IMR-90 (cell line): ENCODE measurements around the gene ZNF302. TPM values are rescaled to one million over a fixed set of nuclear protein-coding genes. Genes with fewer than 3 reads are reported as not detected.

Experiments
- ATAC-seq: fragments of 200-7000 bp; cut with Tn5 transposase; 2 replicates; pipeline ENCODE4 v1.9.1; 2020; ENCODE audit warnings: low read depth, mild to moderate bottlenecking, moderate library complexity
- BruUV-seq: library from RNA; stranded (reverse); fragments of 400-500 nt; replicated peaks from 2 replicates; lab custom pipeline; 2021; lab: Mats Ljungman, UMichigan
- CTCF ChIA-PET: fragments of 300-600 bp; formaldehyde crosslinking; extraction: SDS; loops from one replicate; lab custom pipeline; 2021; ENCODE audit warnings: antibody characterized with exemption; lab: Yijun Ruan, JAX
- POLR2A ChIA-PET: fragments of 300-600 bp; sonication (Branson Sonifier 250); formaldehyde crosslinking; loops from one replicate; lab custom pipeline; 2022; ENCODE audit warnings: antibody characterized with exemption; ENCODE audit not compliant: unreplicated experiment; lab: Charles Lee
- DNase-seq: peaks from one replicate; pipeline ENCODE4 v3.0.0; 2013
- H2AFZ ChIP-seq: replicated peaks from 2 replicates; pipeline ENCODE3; 2013; ENCODE audit warnings: low read length, mild to moderate bottlenecking; ENCODE audit not compliant: poor library complexity
- H2AK5ac ChIP-seq: 2 replicates; pipeline ENCODE4 v1.6.1; 2013; ENCODE audit warnings: low read depth, low read length, inconsistent platforms
- H2AK9ac ChIP-seq: replicated peaks from 2 replicates; pipeline ENCODE3; 2013; ENCODE audit warnings: mild to moderate bottlenecking, low read depth, low read length, moderate library complexity; ENCODE audit not compliant: poor library complexity
- H2BK120ac ChIP-seq: 2 replicates; pipeline ENCODE4 v1.6.1; 2013; ENCODE audit warnings: low read depth, low read length, inconsistent platforms
- H2BK15ac ChIP-seq: 3 replicates; pipeline ENCODE4 v1.6.1; 2013; ENCODE audit warnings: low read depth, low read length, inconsistent platforms
- H2BK20ac ChIP-seq: 2 replicates; pipeline ENCODE4 v1.6.1; 2013; ENCODE audit warnings: low read depth, mild to moderate bottlenecking, inconsistent platforms, low read length, moderate library complexity
- H2BK5ac ChIP-seq: 2 replicates; pipeline ENCODE4 v1.6.1; 2013; ENCODE audit warnings: mild to moderate bottlenecking, low read depth, low read length, inconsistent platforms; ENCODE audit not compliant: poor library complexity, severe bottlenecking
- H3K14ac ChIP-seq: replicated peaks from 2 replicates; pipeline ENCODE4 v1.6.1; 2013; ENCODE audit warnings: low read depth, low read length, inconsistent platforms
- H3K18ac ChIP-seq: 2 replicates; pipeline ENCODE4 v1.6.1; 2013; ENCODE audit warnings: low read depth, low read length, control low read depth
- H3K23ac ChIP-seq: 2 replicates; pipeline ENCODE4 v1.6.1; 2013; ENCODE audit warnings: low read depth, low read length, inconsistent platforms
- H3K27ac ChIP-seq: 2 replicates; pipeline ENCODE4 v1.5.1; 2013; ENCODE audit warnings: mild to moderate bottlenecking, control low read depth, low read length; ENCODE audit not compliant: insufficient read depth
- H3K27me3 ChIP-seq: 2 replicates; pipeline ENCODE4 v1.6.1; 2013; ENCODE audit warnings: low read length; ENCODE audit not compliant: control insufficient read depth, insufficient read depth
- H3K36me3 ChIP-seq: 2 replicates; pipeline ENCODE4 v1.6.1; 2013; ENCODE audit warnings: low read length, mixed read lengths; ENCODE audit not compliant: control insufficient read depth, insufficient read depth
- H3K4ac ChIP-seq: 2 replicates; pipeline ENCODE4 v1.6.1; 2013; ENCODE audit warnings: low read depth, low read length, inconsistent platforms
- H3K4me1 ChIP-seq: 2 replicates; pipeline ENCODE4 v1.6.1; 2013; ENCODE audit warnings: low read length, mixed read lengths; ENCODE audit not compliant: control insufficient read depth, insufficient read depth
- H3K4me2 ChIP-seq: 2 replicates; pipeline ENCODE4 v1.6.1; 2013; ENCODE audit warnings: low read depth, mild to moderate bottlenecking, control low read depth, low read length, moderate library complexity
- H3K4me3 ChIP-seq: 2 replicates; pipeline ENCODE4 v1.5.1; 2013; ENCODE audit warnings: low read depth, mild to moderate bottlenecking, control low read depth, low read length, moderate library complexity; ENCODE audit not compliant: insufficient read depth
- H3K56ac ChIP-seq: 2 replicates; pipeline ENCODE4 v1.6.1; 2013; ENCODE audit warnings: low read length, inconsistent platforms; ENCODE audit not compliant: insufficient read depth; ENCODE audit errors: extremely low read depth
- H3K79me1 ChIP-seq, 2 experiments: 2 replicates each; pipeline ENCODE4 v1.6.1; 2013; ENCODE audit warnings: low read length in 2 of 2, inconsistent platforms in 1 of 2, low read depth in 1 of 2
- H3K9ac ChIP-seq: 2 replicates; pipeline ENCODE4 v1.6.1; 2013; ENCODE audit warnings: low read depth, low read length, control low read depth
- H3K9me1 ChIP-seq: 2 replicates; pipeline ENCODE4 v1.6.1; 2013; ENCODE audit warnings: low read length, inconsistent platforms; ENCODE audit not compliant: insufficient read depth
- H3K9me3 ChIP-seq: 2 replicates; pipeline ENCODE4 v1.6.1; 2013; ENCODE audit warnings: low read length; ENCODE audit not compliant: control insufficient read depth, insufficient read depth
- H4K20me1 ChIP-seq: 2 replicates; pipeline ENCODE4 v1.6.1; 2013; ENCODE audit warnings: low read length, inconsistent platforms; ENCODE audit not compliant: insufficient read depth
- H4K5ac ChIP-seq: 2 replicates; pipeline ENCODE4 v1.6.1; 2013; ENCODE audit warnings: mild to moderate bottlenecking, low read depth, low read length, control low read depth
- H4K8ac ChIP-seq, 2 experiments: 2 replicates each; pipeline ENCODE4 v1.6.1; 2013; ENCODE audit warnings: low read depth in 2 of 2, low read length in 2 of 2, control low read depth in 1 of 2, inconsistent platforms in 1 of 2
- H4K91ac ChIP-seq: 2 replicates; pipeline ENCODE4 v1.6.1; 2013; ENCODE audit warnings: low read depth, low read length, inconsistent platforms; ENCODE audit not compliant: insufficient read depth
- BHLHE40 ChIP-seq: fragments of 150-350 bp; IDR thresholded peaks from 2 replicates; pipeline ENCODE4 v1.6.1; 2016; ENCODE audit warnings: mild to moderate bottlenecking, low read depth, low read length
- CEBPB ChIP-seq: IDR thresholded peaks from 2 replicates; pipeline ENCODE4 v1.6.1; 2012; ENCODE audit warnings: low read depth, low read length, improper control_type of control experiment
- CHD1 ChIP-seq: IDR thresholded peaks from 2 replicates; pipeline ENCODE4 v1.6.1; 2012; ENCODE audit warnings: low read depth, low read length, improper control_type of control experiment
- CTCF ChIP-seq: conservative IDR thresholded peaks from 2 replicates; pipeline ENCODE4 v1.5.1; 2012; ENCODE audit warnings: mild to moderate bottlenecking, low read depth, low read length, improper control_type of control experiment
- ELK1 ChIP-seq: fragments of 150-350 bp; IDR thresholded peaks from 2 replicates; pipeline ENCODE4 v1.6.1; 2016; ENCODE audit warnings: low read depth, mild to moderate bottlenecking, low read length, moderate library complexity, borderline replicate concordance
- FOS ChIP-seq: fragments of 150-350 bp; IDR thresholded peaks from 2 replicates; pipeline ENCODE4 v1.6.1; 2016; ENCODE audit warnings: low read depth, low read length
- MAFK ChIP-seq: IDR thresholded peaks from 2 replicates; pipeline ENCODE4 v1.6.1; 2012; ENCODE audit warnings: low read depth, low read length, improper control_type of control experiment
- MAZ ChIP-seq: IDR thresholded peaks from 2 replicates; pipeline ENCODE4 v1.6.1; 2012; ENCODE audit warnings: low read depth, mild to moderate bottlenecking, low read length, improper control_type of control experiment, moderate library complexity, borderline replicate concordance
- MXI1 ChIP-seq: IDR thresholded peaks from 2 replicates; pipeline ENCODE4 v1.6.1; 2012; ENCODE audit warnings: low read depth, mild to moderate bottlenecking, low read length, moderate library complexity, borderline replicate concordance
- NFE2L2 ChIP-seq: fragments of 150-350 bp; IDR thresholded peaks from 2 replicates; pipeline ENCODE4 v1.6.1; 2016; ENCODE audit warnings: low read depth, mild to moderate bottlenecking, low read length
- POLR2A ChIP-seq: IDR thresholded peaks from 2 replicates; pipeline ENCODE4 v1.6.1; 2012; ENCODE audit warnings: mild to moderate bottlenecking, low read depth, low read length
- RAD21 ChIP-seq: IDR thresholded peaks from 2 replicates; pipeline ENCODE4 v1.6.1; 2012; ENCODE audit warnings: low read length, improper control_type of control experiment
- RCOR1 ChIP-seq: IDR thresholded peaks from 2 replicates; pipeline ENCODE4 v1.6.1; 2012; ENCODE audit warnings: mild to moderate bottlenecking, low read length, improper control_type of control experiment; ENCODE audit not compliant: insufficient replicate concordance
- RFX5 ChIP-seq: IDR thresholded peaks from 2 replicates; pipeline ENCODE4 v1.8.0; 2012; ENCODE audit warnings: low read depth, mild to moderate bottlenecking, low read length, moderate library complexity
- SMC3 ChIP-seq: fragments of 150-350 bp; IDR thresholded peaks from 2 replicates; pipeline ENCODE4 v1.6.1; 2016; ENCODE audit warnings: low read depth, mild to moderate bottlenecking, antibody characterized with exemption, low read length, moderate library complexity
- WGBS, 2 experiments: methylation state at CpG; one replicate each; pipeline versions ENCODE4 v1.1.5 to v1.1.7; 2013; ENCODE audit warnings: missing lambda C conversion rate in 2 of 2; ENCODE audit not compliant: insufficient read length in 1 of 2; ENCODE audit errors: extremely low coverage in 2 of 2; 5-methylcytosine and 5-hydroxymethylcytosine counted together
- dilution Hi-C: fragments of 300-500 bp; cut with HindIII; formaldehyde crosslinking; loops from one replicate; pipeline ENCODE4 v1.14.3; 2018; ENCODE audit warnings: low sequenced_read_pairs; ENCODE audit not compliant: unreplicated experiment
- in situ Hi-C: fragments of 300-500 bp; cut with MboI; formaldehyde crosslinking; loops from 3 replicates; pipeline ENCODE4 v1.14.3; 2019; ENCODE audit warnings: low sequenced_read_pairs, inconsistent platforms, mixed read lengths
- intact Hi-C: fragments of 100-400 bp; cut with micrococcal nuclease; formaldehyde crosslinking; loops from 2 replicates; pipeline ENCODE4 v1.10.0; 2022
- polyA plus RNA-seq, 3 experiments: library from polyadenylated mRNA; depleted of rRNA; stranded (reverse); fragments of >200 nt; gene quantifications; 2 replicates each; pipeline ENCODE4 v1.2.3, GENCODE V29; 2012; ENCODE audit warnings: low replicate concordance in 1 of 3
- total RNA-seq: library from RNA; depleted of rRNA; stranded (reverse); fragments of >200 nt; gene quantifications from 2 replicates; pipeline ENCODE4 v1.2.3, GENCODE V29; 2012
- TF ChIP-seq, protein P1 (sequence below): fragments of 150-350 bp; IDR thresholded peaks from 2 replicates; pipeline ENCODE4 v1.6.1; 2017; ENCODE audit warnings: mild to moderate bottlenecking, antibody characterized with exemption, low read length, low read depth

The ZNF302 gene
- total and polyA plus RNA-seq, 2 of the 4 experiments (the other 2 are of a cell fraction): 9.1 to 9.5 TPM

GRCh38 chr19:34645551-34645950 lies 31.9 kb upstream of the ZNF302 start:
- Histone ChIP-seq H3K4me2 (no peak overlapping the region), H2AFZ (peak overlapping the region; percentile 43), H3K4me3 (no peak overlapping the region), H2AK5ac (no peak overlapping the region), H3K4ac (no peak overlapping the region), H3K23ac (no peak overlapping the region), H2BK5ac (no peak overlapping the region), H3K79me1 (no peaks in the 10 kb centered on the region), H4K5ac (no peak overlapping the region), H2AK9ac (no peak overlapping the region), H3K4me1 (no peaks in the 10 kb centered on the region), H4K20me1 (no peaks in the 10 kb centered on the region), H3K27me3 (no peaks in the 10 kb centered on the region; the same call in 1 of the 2 replicates), H3K36me3 (no peaks in the 10 kb centered on the region), H2BK15ac (no peak overlapping the region), H3K18ac (no peak overlapping the region), H4K8ac (no peak overlapping the region), H3K27ac (no peak overlapping the region), H2BK20ac (no peak overlapping the region), H3K9me1 (no peaks in the 10 kb centered on the region), H2BK120ac (no peak overlapping the region), H3K9me3 (no peaks in the 10 kb centered on the region), H3K56ac (no peak overlapping the region), H4K91ac (no peak overlapping the region), H3K14ac (no peak overlapping the region), H3K9ac (no peak overlapping the region)
- intact Hi-C loops: no loop called here
- no peak for ATAC-seq
- DNase-seq: no peak
- in situ Hi-C loops: no loop called here
- CTCF ChIA-PET: no interaction called here
- BruUV-seq: no TSS peak
- WGBS, 2 experiments: 0% methylated on average over 2 of the region's 5 CpGs; no CpG with 5 or more reads in 1 of the 2 experiments
- POLR2A ChIA-PET: interaction anchor here (0.6 kb wide), 1 partner anchor 44 kb away, joined by 3 read pairs; no protein-coding TSS in a partner anchor
- dilution Hi-C loops: no loop called here
- TF ChIP-seq MAZ (no peak), RFX5 (no peak), FOS (no peak), SMC3 (no peak), CHD1 (no peak), ELK1 (no peak), POLR2A (no peak), MXI1 (no peak), CEBPB (no peak), BHLHE40 (no peak), RAD21 (no peak), NFE2L2 (no peak), MAFK (no peak), CTCF (no peak), RCOR1 (no peak)
- TF ChIP-seq, protein P1, sequence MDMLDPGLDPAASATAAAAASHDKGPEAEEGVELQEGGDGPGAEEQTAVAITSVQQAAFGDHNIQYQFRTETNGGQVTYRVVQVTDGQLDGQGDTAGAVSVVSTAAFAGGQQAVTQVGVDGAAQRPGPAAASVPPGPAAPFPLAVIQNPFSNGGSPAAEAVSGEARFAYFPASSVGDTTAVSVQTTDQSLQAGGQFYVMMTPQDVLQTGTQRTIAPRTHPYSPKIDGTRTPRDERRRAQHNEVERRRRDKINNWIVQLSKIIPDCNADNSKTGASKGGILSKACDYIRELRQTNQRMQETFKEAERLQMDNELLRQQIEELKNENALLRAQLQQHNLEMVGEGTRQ: no peak
